8988T (cell line): ENCODE data around the gene MAPK9.

Experiments used
- DNase-seq: peaks from one replicate; pipeline ENCODE4 v3.0.0; 2011

Gene MAPK9

DNA sequence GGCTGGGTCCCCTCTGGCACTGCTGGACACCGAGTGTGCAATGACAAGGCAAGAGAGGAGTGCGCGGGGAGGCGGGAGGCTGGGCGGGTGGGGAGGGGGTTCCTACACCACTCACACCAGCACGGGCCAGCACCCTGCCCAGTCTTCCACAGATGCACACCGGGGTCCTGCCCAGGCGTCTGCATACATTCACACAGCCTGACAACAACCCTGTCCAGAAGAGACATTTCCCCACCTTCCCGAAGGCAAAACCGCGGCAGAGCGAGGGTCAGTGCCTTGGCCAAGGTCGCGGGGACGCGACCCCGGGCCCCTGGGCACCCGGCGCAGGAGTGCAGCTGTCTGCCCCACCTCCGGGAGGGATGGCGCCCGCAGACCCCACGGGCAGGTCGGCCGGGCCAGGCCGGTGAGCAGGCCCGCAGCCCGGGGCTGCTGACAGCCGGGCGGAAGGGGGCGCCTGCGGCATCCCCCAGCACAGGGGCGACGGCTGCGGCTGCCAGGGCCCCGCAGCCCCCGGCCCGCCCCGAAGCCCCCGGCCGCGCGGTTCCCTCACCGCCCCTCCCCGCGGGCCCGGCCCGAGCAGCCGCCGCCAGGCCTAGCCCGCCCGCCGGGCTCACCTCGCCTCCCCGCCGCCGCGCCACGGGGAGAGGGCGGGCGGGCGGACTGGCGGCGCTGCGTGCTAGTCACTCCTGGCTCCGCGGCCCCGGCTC is 496 bp downstream of the MAPK9 start:
- peak; percentile 59 for DNase-seq

DNA sequence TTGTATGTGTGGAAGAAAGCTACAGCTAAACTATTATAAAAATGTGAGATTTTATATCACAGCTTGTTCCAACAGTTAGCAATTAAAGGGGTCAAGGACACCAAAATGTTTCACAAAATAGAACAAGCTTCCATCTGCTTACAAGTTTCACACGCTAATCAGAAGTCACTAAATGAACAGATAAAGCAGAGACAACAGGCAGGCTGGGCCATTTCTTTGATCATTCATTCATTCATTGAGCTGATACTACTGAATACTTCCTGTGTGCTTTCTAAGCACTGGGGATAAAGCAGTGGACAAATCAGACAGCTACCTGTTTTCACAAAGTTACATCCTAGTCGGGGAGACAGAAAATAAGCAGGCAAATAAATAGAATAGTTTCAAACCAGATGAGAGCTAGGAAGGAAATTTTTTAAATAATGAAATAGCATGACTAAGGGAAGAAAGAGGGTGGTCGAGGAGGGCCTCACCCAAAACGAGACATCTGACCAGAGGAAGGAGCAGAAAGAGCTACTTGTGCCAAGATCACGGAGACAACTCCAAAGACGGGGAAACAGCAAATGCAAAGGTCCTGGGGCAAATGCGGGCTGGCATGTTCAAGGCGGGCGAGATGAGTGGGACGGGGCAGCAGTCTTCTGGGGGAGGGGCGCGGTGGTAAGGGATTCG is 1.2 kb downstream of the MAPK9 start:
- no peak for DNase-seq

DNA sequence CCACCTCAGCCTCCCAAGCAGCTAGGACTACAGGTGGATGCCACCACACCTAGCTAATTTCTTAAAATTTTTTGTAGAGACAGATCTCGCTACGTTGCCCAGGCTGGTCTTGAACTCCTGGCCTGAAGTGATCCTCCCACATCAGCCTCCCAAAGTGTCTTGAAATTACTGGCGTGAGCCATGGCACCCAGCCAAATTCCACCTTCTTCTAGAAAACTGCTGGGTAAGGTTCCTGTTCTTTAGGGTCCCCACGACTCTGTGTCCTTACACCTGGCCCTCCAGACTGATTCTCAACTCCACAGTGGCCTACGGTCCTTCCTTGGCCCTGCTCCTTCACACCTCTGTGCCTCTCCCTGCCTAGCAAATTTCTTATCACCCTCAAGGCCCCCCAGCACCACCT is 1.9 kb downstream of the MAPK9 start:
- no peak for DNase-seq

DNA sequence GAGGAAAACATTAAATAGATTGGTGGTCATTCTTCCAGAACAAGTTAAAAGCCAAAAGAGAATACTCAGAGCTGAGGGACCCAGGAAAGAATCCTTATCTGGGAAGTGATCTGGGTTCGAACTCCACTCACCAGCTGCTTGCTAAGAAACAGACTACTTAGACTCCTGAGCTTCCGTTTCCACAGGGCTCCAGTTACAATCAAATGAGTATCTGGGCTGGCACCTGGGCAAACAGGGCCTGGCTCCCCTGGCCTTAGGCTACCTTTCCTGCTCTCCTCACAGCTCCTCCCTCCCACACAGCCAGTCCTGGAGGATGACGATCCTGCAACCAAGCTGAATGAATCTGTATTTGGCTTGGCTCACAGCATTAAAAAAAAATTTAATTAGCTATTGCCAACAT is 2.5 kb downstream of the MAPK9 start:
- no peak for DNase-seq

DNA sequence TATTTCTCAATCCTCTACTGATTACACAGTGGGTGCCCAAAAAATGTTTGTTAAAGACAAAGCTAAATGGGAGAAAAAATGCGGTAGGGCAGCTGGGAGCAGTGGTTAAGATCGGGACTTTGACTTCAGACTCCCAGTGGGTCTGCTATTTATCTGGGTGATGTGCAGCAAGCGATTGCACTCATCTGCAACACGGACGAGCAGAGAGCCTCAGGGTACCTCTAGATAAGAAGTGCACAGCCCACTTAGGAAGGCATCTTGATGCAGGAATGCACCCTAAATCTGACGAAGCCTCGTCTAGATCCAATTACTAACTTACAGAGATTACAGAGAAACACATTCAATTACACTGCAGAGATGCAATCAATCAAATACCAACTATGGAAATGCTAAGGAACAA is 4.0 kb downstream of the MAPK9 start:
- no peak for DNase-seq

DNA sequence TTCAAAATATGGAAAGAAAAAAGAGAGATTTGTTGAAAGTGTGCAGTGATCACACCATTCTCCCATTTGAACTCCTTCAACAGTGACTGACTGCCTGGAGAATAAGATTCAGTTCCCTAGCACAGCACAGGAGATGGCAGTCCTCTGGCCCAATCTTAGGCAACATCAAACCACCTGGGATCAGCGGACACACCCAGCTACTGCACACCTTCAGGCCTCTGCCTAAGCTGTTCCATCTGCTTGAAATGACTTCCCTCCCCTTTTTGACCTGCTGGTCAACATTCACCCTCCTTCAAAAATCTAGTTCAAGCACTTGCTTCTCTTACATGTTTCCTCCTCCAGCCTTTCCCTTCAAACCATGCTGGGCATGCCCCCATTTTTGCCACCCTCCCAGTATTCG is 4.5 kb downstream of the MAPK9 start:
- no peak for DNase-seq

DNA sequence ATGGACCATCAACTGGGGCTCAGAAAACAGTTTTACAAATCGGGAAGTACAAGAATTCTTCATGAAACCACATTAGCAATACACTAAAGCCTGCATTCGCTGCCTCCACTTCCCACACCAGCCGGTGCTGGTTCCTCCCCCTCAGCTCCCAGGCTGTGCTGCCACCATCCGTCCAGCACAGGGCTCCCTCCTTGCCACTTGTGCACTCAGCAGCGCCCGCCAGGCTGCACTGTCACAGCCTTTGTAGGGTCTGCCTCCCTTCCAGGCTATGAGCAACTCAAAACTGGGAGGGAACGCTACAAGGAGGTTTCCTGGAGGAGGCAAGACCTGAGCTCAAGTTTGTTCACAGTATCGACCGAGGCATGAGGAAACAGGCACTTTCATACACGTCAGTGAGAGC is 7.7 kb downstream of the MAPK9 start:
- DNase-seq: no peak

DNA sequence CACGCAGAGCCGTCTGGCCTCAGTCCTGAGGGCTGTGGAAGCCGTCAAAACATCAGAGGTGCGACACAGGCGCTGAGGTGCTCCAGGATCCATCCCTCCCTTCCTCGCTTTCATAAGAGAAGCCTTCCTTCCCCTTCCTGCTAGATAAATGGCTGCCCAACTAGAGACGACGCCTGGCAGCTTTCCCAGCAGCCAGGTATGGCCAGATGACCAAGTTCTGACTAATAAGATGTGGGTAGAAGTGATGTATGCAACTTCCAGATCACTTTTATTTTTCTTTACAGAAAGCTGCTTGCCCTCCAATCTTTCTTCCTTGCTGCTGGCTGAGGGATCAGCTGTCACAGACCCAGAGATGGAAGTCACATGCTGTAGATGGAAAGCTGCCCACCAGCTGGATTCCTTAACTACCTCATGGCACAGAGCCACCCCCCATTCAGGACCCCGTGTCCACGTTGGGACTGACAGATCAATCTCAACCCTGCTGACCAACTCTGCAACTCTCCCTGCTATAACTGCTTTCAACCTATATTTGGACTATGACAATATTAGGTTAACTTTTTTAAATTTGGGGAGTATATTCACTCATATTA is 8.8 kb downstream of the MAPK9 start:
- DNase-seq: no peak

DNA sequence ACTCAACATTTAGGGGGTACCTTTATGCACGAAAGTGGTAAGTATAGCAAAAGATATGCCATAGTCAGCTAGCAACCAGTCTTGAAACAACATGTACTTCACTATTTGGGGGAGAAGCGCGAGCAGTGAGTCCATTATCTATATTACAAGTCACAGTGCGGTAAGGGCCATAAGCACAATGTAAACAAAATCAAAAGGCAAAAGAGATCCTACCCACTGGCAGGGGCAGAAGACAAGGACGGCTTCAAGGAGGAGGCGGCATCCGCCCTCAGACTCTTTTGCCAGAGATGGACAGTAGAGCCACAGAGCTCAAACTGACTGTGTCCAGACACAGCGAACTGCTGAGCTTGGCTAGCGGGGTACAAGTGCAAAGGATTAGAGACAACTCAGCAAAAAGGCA is 9.6 kb downstream of the MAPK9 start:
- DNase-seq: no peak

DNA sequence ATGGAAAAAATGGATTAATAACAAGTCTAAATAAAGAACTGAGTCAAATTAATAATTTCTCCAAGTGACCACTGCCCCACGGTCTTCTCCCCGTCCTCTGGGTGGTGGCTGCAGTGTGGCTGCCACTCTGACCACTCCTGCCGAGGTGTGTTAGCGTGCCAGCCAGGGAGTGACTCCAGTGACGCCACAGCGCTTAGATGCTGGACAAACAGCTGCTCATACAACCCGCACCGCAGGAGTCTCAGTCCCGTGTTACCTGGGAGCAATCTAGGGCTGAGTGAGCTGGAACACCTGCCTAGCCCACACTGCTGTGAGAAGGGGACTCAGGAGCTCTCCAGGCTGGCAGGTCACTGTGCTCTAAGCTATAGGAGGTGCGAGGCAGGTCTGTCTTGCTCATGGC is 10.2 kb downstream of the MAPK9 start:
- no peak for DNase-seq

DNA sequence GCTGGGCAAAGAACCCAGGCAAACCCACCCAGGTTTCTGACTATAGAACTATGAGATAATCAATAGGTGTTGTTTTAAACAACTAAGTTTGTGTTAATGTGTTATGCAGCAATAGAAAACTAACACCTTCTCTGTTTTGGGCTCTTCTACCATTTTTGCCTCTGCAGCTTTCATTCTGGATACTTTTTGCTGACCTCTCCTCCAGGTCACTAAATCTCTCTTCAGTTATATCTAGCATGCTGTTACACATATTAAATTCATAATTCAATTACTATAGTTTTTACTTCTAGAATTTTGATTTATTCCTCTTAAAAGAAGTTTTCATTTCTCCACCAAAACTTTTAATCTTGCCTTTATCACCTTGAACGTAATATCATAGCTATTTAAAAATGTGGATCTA is 17.2 kb downstream of the MAPK9 start:
- DNase-seq: no peak

DNA sequence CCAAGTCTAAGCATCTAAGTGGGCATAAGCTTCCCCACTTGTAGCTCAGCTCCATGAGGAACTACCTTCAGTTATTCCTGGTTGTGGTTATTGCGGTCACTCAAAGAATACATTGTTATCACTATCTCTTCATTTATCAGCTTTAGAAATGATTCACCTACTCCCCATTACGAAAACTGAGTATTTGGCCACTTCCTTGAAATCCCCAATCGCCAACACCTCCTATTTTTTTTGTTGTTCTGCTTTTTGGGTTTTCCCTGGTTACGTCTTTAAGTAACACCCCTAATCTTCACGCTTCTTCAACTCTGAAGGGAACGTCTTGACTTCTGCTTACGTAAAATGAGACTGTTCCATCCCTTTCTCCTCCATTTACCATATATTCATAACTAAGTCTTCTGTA is 20.7 kb downstream of the MAPK9 start:
- no peak for DNase-seq

DNA sequence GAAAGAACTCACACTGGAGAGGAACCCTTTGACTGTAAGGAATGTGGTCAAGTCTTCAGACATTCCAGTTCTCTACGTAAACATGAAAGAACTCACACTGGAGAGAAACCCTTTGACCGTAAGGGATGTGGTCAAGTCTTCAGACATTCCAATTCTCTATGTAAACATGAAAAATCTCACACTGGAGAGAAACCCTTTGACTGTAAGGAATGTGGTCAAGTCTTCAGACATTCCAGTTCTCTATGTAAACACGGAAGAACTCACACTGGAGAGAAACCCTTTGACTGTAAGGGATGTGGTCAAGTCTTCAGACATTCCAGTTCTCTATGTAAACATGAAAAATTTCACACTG is 32.6 kb downstream of the MAPK9 start:
- DNase-seq: no peak

DNA sequence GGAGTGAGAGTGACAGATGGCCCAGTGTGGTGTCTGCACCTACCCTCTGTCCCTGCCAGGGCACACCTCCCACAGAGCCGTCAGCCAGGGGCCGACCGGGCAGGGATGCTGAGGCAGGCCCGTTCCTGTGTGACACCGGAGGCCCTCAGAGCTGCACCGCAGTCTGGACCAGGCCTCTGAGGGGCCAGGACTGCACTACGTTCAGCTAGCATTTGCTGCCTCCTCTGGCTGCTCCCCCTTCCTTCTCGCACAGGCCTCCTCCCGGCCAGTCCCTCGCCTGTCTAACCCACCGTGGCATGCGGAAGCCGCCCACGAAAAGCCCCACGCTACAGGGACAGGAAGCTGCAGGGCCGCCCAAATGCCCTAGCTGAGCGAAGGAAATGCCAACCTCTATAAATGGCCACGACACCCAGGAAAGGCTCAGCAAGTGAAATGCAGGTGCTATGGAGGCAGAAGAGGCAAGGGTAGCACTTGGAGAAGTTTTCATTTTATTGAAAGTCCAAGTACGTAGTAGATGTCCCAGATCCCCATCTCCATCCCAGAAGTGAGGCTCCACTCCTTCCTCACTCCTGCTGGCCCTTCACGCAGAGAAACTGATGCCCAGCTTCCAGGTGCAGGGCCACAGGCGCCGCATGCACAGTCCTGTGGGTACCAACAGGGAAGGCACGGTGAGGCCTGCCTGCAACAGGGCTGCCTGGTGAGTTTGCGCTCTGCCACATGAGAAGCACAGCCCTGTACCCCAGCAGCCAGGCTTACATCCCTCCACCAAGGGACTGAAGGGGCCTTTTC is 38.7 kb downstream of the MAPK9 start:
- no peak for DNase-seq

DNA sequence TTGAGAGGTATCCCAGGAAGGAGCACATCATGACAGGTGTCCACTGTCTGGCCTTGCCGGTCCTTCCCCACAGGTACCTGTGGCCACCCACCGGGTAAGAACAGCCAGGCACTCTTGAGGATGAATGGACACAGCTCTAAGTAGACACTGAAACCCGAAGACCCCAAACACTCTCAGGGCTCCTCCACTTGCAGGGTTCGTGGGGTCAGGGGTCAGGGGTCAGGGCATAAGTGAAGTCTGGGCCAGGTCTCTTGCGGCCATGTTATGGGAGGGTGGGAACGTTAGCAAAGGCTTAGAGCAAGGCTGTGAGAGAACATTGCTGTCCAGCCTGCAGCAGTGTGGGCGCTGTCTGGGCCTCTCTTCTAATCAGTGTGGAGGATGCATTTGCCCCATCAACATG is 40.0 kb downstream of the MAPK9 start:
- no peak for DNase-seq

DNA sequence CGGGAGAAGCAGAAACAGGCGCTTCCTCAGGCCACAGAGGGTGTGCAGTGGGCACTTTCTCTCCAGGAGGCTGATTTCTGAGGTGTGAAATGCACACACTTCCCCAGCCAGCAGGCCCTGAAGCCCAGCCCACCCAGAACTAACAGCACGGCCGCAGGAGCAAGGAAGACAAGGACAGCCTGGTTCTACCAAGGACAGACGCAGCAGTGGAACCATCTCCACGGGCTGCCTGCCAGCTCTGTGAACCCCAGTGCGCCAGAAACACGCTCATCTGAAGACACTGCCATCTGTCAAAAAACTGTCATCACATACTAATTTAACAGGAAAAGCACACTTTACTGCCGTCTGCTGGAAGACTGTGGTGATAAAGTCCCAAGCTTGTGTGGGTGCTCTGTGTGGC is 40.7 kb downstream of the MAPK9 start:
- no peak for DNase-seq

DNA sequence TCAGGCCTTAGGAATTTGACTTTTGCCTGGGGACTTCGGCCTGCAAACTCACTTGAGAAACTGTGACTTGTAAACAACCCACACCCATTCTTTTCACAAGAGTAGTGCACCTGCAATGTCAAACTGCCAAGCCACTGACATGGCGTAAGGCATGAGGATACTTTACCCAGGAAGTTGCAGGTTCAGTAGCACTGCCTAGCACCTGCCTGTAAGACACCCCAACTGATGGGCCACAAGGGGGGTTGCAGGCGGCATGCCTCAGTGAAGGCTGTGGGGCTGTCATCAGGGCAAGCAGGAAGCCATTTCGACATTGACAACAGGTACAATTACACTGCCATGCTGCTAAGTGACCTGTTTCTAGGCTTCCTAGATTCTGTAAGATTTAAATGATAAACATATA is 41.6 kb downstream of the MAPK9 start:
- DNase-seq: no peak

DNA sequence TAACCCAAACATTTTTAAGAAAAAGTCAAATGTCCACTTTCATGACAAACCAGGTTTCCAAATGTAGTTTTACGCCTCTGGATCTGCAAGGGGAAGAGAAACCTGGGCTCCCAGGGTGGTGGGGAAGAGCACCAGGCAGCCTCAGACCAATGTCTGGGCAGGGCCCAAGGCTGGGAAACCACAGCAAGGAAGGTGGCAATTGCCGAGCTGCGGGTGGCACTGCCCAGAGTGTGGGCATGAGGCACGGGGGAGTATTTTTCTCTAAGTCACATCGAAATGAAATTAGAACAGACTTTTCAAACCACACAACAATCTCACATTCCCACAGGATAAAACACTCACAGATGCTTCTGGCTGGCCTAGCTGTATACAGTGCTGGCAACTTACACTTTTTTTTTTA is 50.3 kb downstream of the MAPK9 start:
- no peak for DNase-seq

DNA sequence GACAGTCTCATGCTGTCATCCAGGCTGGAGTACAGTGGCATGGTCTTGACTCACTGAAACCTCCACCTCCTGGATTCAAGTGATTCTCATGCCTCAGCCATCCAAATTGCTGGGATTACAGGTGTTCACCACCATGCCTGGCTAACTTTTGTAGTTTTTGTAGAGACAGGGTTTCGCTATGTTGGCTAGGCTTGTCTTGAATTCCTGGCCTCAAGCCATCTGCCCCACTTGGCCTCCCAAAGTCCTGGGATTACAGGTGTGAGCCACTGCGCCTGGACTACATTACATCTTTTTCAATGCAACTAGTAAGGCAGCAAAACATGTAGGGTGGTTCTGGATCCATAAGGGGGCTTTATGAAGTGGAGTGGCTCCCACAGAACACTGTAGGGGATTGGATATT is 53.3 kb downstream of the MAPK9 start:
- no peak for DNase-seq

DNA sequence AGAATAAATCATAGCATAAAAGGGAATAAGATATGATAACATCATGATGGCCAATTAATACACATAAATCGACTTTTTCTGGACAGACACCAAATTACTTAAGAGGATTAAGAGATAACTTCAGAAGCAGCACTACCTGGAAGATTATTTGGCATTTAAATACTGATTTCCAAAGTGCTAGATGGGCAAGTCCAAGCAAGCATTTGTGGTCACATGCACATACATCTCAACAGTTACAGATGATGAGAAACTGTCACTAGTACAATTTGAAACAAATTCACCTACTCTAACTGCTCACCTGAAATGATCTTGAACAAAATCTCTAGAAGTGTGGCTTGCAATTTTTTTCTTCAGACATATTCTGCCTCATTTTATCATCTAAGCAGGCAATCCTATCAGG is 56.0 kb downstream of the MAPK9 start:
- no peak for DNase-seq

DNA sequence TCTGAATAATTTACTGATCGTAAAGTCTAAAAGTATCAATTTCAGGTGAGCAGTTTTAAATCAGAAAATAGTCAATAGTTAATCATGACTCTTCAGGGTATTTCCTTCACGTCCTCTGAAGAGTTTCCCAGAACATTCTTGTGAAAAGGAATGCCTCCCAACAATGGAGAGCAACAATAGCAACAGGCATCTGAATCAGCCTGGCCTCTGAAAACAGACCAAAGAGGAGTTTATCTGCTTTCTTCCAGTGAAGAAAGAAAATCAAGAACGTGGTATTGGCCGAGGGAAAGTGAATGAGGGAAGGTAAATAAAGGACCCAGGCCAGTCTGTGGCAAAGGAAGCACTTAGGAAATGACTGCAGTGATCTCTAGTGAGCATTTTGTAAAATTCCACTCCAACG is 56.8 kb downstream of the MAPK9 start:
- DNase-seq: no peak

DNA sequence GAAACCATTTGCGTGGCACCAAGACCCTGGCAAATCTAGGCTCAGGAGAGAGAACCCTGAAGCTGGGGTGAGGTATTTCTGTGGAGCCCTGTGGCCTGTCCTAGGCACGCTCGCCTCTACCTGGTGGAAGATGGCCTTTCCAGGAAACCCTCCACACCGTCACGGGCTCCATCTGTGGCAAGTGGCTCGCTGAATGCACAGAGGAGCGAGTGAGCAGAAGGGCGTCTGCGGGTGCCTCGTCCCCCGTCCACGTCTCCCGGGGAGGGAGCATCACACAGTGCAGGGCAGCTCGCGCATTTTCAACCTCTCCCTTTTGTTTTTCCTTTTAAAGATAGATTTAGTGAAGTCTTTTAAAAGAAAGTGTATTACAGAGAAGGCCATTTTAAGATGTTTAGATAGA is 57.6 kb downstream of the MAPK9 start:
- no peak for DNase-seq

DNA sequence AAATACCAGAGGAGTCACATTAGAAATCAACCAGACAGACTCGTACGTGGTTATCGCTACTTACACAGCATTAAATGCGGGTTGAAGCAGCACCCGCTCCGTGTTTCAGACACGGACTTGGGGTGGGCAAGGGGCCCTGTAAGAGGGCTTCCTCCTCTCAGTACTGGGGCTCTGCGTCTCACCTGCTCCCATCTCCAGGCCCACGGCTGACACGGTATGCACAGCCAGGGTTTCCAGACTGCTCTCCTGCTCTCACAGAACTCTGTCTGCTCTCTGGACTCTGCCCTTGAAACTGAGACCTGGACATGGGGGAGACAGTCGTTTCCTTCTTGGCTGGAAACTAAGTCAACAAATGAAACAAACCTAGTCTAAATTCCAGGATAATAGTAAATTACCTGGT is 58.2 kb downstream of the MAPK9 start:
- no peak for DNase-seq

DNA sequence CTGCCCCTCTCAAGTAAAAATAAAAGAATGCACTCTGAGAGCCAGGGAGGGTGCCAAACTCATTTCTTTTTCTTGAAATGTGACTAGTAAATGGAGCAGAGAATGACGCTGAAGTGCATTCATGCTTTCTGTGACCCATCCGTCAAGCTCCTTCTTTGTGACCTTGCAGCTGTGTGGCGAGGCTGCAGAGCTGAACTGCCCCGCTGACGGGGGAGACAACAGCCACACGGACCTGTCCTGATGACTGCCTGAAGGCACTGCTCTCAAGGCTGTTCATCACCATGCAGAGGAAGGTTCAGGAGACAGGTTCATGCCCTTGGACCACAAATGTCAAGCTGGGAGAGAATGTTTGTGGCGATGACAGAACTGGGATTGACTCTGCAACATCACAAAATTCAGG is 61.9 kb downstream of the MAPK9 start:
- DNase-seq: no peak
